Loucy (cell line): ENCODE data around the gene ZNF687.

Source experiments
- EZH2phosphoT487 ChIP-seq: fragments of 200-600 bp; IDR thresholded peaks from 2 replicates; pipeline ENCODE4 v1.6.1; 2018; ENCODE audit warnings: antibody characterized with exemption, mild to moderate bottlenecking, moderate library complexity, borderline replicate concordance
- TF ChIP-seq, protein P1 (sequence below): fragments of 200-600 bp; sonication (generic); conservative IDR thresholded peaks from 2 replicates; pipeline ENCODE4 v1.5.1; 2014; ENCODE audit warnings: mild to moderate bottlenecking, antibody characterized with exemption, low read length

DNA sequence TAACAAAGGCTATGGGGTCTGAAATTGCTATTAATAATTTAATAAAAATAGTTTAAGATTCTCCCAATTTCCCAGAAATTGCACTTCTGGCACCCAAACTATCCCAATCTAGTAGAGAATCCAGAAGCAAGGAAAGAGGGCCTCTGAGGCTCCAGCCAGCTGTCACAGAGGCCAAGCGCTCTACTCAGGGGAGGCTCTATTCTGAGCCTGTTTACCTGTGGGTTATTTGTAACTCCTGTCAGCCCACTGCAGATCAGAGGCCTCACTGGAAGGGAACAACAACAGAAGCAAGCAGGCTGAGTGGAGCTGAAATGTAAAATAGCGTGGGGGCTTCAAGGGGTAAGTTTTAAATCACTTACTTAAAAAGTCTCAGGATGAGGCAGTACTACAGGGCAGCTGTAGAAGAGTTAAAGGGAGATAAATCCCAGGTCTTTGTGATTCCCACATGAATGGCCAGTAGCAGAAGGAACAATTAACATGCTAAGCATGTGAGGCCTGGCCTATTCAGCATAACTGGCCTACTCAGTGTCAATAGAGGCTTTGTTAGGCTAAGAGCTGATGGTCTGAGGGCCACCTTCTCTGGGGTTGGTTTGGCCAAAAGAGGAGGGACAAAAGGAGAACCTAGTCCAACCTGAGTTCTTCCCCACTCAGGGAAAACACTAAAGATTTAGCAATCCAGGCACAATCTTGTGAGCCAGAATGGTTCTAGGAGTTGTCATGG lies 12.8 kb downstream of the ZNF687 start:
- TF ChIP-seq, protein P1, sequence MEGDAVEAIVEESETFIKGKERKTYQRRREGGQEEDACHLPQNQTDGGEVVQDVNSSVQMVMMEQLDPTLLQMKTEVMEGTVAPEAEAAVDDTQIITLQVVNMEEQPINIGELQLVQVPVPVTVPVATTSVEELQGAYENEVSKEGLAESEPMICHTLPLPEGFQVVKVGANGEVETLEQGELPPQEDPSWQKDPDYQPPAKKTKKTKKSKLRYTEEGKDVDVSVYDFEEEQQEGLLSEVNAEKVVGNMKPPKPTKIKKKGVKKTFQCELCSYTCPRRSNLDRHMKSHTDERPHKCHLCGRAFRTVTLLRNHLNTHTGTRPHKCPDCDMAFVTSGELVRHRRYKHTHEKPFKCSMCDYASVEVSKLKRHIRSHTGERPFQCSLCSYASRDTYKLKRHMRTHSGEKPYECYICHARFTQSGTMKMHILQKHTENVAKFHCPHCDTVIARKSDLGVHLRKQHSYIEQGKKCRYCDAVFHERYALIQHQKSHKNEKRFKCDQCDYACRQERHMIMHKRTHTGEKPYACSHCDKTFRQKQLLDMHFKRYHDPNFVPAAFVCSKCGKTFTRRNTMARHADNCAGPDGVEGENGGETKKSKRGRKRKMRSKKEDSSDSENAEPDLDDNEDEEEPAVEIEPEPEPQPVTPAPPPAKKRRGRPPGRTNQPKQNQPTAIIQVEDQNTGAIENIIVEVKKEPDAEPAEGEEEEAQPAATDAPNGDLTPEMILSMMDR = no peak
- TF ChIP-seq EZH2phosphoT487 = no peak
